CD4-positive, CD25-positive, alpha-beta regulatory T cell (primary cell): ENCODE measurements around the gene GPR3. TPM values are rescaled to one million over a fixed set of nuclear protein-coding genes. Genes with fewer than 3 reads are reported as not detected.

ENCODE experiments used
- ATAC-seq, 2 donors: fragments of 150-1000 bp; cut with Tn5 transposase; one replicate each; pipeline ENCODE4 v1.10.0; 2021; ENCODE audit warnings: low read depth in 2 of 2, moderate number of reproducible peaks in 2 of 2, moderate library complexity in 1 of 2
- DNase-seq, 3 donors: peaks; one replicate each; pipeline versions ENCODE4 v3.0.0 to v3.0.0-alpha.2; 2012 to 2022; ENCODE audit warnings: mixed read lengths in 1 of 3
- H3K27ac ChIP-seq: one replicate; pipeline ENCODE4 v1.7.0; 2013; ENCODE audit warnings: mild to moderate bottlenecking, low read length; ENCODE audit not compliant: insufficient read depth, poor library complexity, severe bottlenecking
- H3K27me3 ChIP-seq: one replicate; pipeline ENCODE4 v1.7.0; 2013; ENCODE audit warnings: low read length; ENCODE audit not compliant: control insufficient read depth, insufficient read depth
- H3K36me3 ChIP-seq: one replicate; pipeline ENCODE4 v1.7.0; 2013; ENCODE audit warnings: mild to moderate bottlenecking, low read length, moderate library complexity; ENCODE audit not compliant: control insufficient read depth, insufficient read depth
- H3K4me1 ChIP-seq: 2 replicates; pipeline ENCODE4 v1.7.0; 2013; ENCODE audit warnings: mild to moderate bottlenecking, low read length; ENCODE audit not compliant: insufficient read depth, control insufficient read depth, poor library complexity, severe bottlenecking
- H3K4me3 ChIP-seq: one replicate; pipeline ENCODE4 v1.7.0; 2013; ENCODE audit warnings: low read depth, mild to moderate bottlenecking, low read length, moderate library complexity
- H3K9me3 ChIP-seq, 2 experiments: 1 replicate in 1 of 2; 2 replicates in 1 of 2; pipeline ENCODE4 v1.7.0; 2013; ENCODE audit warnings: low read length in 2 of 2, mild to moderate bottlenecking in 1 of 2, moderate library complexity in 1 of 2; ENCODE audit not compliant: control insufficient read depth in 2 of 2
- H3K27ac Mint-ChIP-seq, 3 donors: one replicate each; pipeline ENCODE4 v1.8.0; 2020 to 2022; ENCODE audit warnings: mild to moderate bottlenecking in 3 of 3, mixed read lengths in 3 of 3, moderate library complexity in 2 of 3
- H3K27me3 Mint-ChIP-seq: one replicate; pipeline ENCODE4 v1.8.0; 2022; ENCODE audit warnings: mild to moderate bottlenecking, mixed read lengths
- H3K36me3 Mint-ChIP-seq: one replicate; pipeline ENCODE4 v1.8.0; 2020; ENCODE audit warnings: mixed read lengths
- H3K4me1 Mint-ChIP-seq, 4 donors: one replicate each; pipeline ENCODE4 v1.8.0; 2020 to 2022; ENCODE audit warnings: mixed read lengths in 4 of 4, mild to moderate bottlenecking in 1 of 4
- H3K4me3 Mint-ChIP-seq, 4 donors: one replicate each; pipeline ENCODE4 v1.8.0; 2020 to 2022; ENCODE audit warnings: mild to moderate bottlenecking in 4 of 4, mixed read lengths in 4 of 4, moderate library complexity in 3 of 4
- H3K9me3 Mint-ChIP-seq, 7 donors: one replicate each; pipeline ENCODE4 v1.8.0; 2020 to 2022; ENCODE audit warnings: mixed read lengths in 7 of 7, mild to moderate bottlenecking in 3 of 7, moderate library complexity in 2 of 7
- polyA plus RNA-seq, 4 donors: library from polyadenylated mRNA; unstranded; fragments of 300-500 nt; fragmentation: Illumina TruSeq; gene quantifications; one replicate each; pipeline ENCODE4 v1.2.3, GENCODE V29; 2021
- total RNA-seq: library from RNA; stranded (reverse); gene quantifications from one replicate; pipeline ENCODE4 v1.2.3, GENCODE V29; 2022

Gene GPR3
- total and polyA plus RNA-seq, 5 donors from 2014 or later = 0.07 to 0.47 (median 0.21) TPM; not detected in 2

- Mint-ChIP-seq H3K9me3 (no peaks in the 10 kb centered on the region), H3K27ac (peak overlapping the region; percentile 39 to 87 (median 69)), H3K4me1 (peaks cover 31 to 75% (median 57%) of the 10 kb centered on the region in 4 donors), H3K4me3 (peak overlapping the region; percentile 22 to 61 (median 46)), H3K27me3 (no peaks in the 10 kb centered on the region), H3K36me3 (peaks cover 13% of the 10 kb centered on the region)
- H3K9me3 ChIP-seq = no peaks in the 10 kb centered on the region
- no peaks in the 10 kb centered on the region for H3K27me3 ChIP-seq
- H3K4me1 ChIP-seq = peaks cover 63% of the 10 kb centered on the region
- peaks cover 7% of the 10 kb centered on the region for H3K36me3 ChIP-seq
- H3K4me3 ChIP-seq = peak overlapping the region; percentile 82
- DNase-seq (peak in 1 of 3 donors; percentile 49), ATAC-seq (peak in 1 of 2 donors; percentile 36)
- peak overlapping the region; percentile 69 for H3K27ac ChIP-seq
Observed at GRCh38 chr1:27438621-27439061, 46.2 kb downstream of the GPR3 start.

- peak overlapping the region; percentile 82 for H3K4me3 ChIP-seq
- peak overlapping the region; percentile 39 for H3K27ac ChIP-seq
- ATAC-seq (no peak), DNase-seq (no peak)
- peaks cover 7% of the 10 kb centered on the region for H3K36me3 ChIP-seq
- Mint-ChIP-seq H3K36me3 (peaks cover 10% of the 10 kb centered on the region), H3K27me3 (no peaks in the 10 kb centered on the region), H3K27ac (peak overlapping the region; percentile 65 to 87 (median 69)), H3K4me3 (peak overlapping the region in 3 of 4 donors; percentile 46 to 61 (median 47)), H3K4me1 (peaks cover 27 to 73% (median 56%) of the 10 kb centered on the region in 4 donors), H3K9me3 (no peaks in the 10 kb centered on the region)
- no peaks in the 10 kb centered on the region for H3K27me3 ChIP-seq
- H3K9me3 ChIP-seq = no peaks in the 10 kb centered on the region
- peaks cover 58% of the 10 kb centered on the region for H3K4me1 ChIP-seq
Observed at GRCh38 chr1:27439150-27439549, 46.7 kb downstream of the GPR3 start.

GRCh38 chr1:27444632-27445031, 52.2 kb downstream of the GPR3 start:
- Mint-ChIP-seq H3K27me3 (no peaks in the 10 kb centered on the region), H3K27ac (peak overlapping the region; percentile 72 to 84 (median 82)), H3K4me1 (peaks cover 19 to 65% (median 39%) of the 10 kb centered on the region in 4 donors), H3K36me3 (peaks cover 23% of the 10 kb centered on the region), H3K9me3 (peaks cover 0 to 1% (median 0%) of the 10 kb centered on the region in 7 donors), H3K4me3 (peak overlapping the region in 3 of 4 donors; percentile 1 to 82 (median 17))
- Histone ChIP-seq H3K4me1 (peaks cover 19% of the 10 kb centered on the region), H3K27me3 (no peaks in the 10 kb centered on the region), H3K9me3 (no peaks in the 10 kb centered on the region), H3K36me3 (peaks cover 7% of the 10 kb centered on the region), H3K27ac (peak overlapping the region; percentile 62), H3K4me3 (peak overlapping the region; percentile 63)
- ATAC-seq (no peak), DNase-seq (no peak)

Other genes with a start within 250 kb of the GPR3 start
- gene SLC9A1, start 237.5 kb upstream of the GPR3 start, total RNA-seq = 32.3 TPM
- gene SLC9A1, start 237.5 kb upstream of the GPR3 start, polyA plus RNA-seq = 1 to 10 TPM; 5.4 to 8.7 (median 7.0) TPM
- gene WDTC1, start 158.0 kb upstream of the GPR3 start, total RNA-seq = 46.1 TPM
- 1 to 10 TPM; 3.3 to 5.9 (median 5.5) TPM for gene WDTC1, start 158.0 kb upstream of the GPR3 start, polyA plus RNA-seq
- gene TMEM222, start 70.5 kb upstream of the GPR3 start, total RNA-seq = 26.3 TPM
- 10 to 100 TPM; 59.9 to 71.2 (median 67.4) TPM for gene TMEM222, start 70.5 kb upstream of the GPR3 start, polyA plus RNA-seq
- gene SYTL1, start 50.6 kb upstream of the GPR3 start, total RNA-seq = 191 TPM
- 100 to 1,000 TPM in 3 of 4 donors, 10 to 100 TPM in 1; 91.0 to 138 (median 120) TPM for gene SYTL1, start 50.6 kb upstream of the GPR3 start, polyA plus RNA-seq
- gene MAP3K6, start 25.7 kb upstream of the GPR3 start, total RNA-seq = 4.5 TPM
- 1 to 10 TPM; 3.8 to 8.3 (median 6.2) TPM for gene MAP3K6, start 25.7 kb upstream of the GPR3 start, polyA plus RNA-seq
- not detected for gene FCN3, start 17.8 kb upstream of the GPR3 start, total RNA-seq
- gene FCN3, start 17.8 kb upstream of the GPR3 start, polyA plus RNA-seq = not detected
- not detected for gene CD164L2, start 9.3 kb upstream of the GPR3 start, total RNA-seq
- not detected for gene CD164L2, start 9.3 kb upstream of the GPR3 start, polyA plus RNA-seq
- gene WASF2, start 97.5 kb downstream of the GPR3 start, total RNA-seq = 175 TPM
- 10 to 100 TPM; 55.3 to 85.3 (median 61.8) TPM for gene WASF2, start 97.5 kb downstream of the GPR3 start, polyA plus RNA-seq
- gene AHDC1, start 211.5 kb downstream of the GPR3 start, total RNA-seq = 26.2 TPM
- gene AHDC1, start 211.5 kb downstream of the GPR3 start, polyA plus RNA-seq = 1 to 10 TPM in 1 of 4 donors, under 1 TPM in 3; 0.07 to 1.4 (median 0.50) TPM
- gene FGR, start 242.6 kb downstream of the GPR3 start, total RNA-seq = 0.15 TPM
- under 1 TPM; 0.20 to 0.87 (median 0.33) TPM for gene FGR, start 242.6 kb downstream of the GPR3 start, polyA plus RNA-seq